GM12878 (cell line): ENCODE measurements around the gene PIEZO2. TPM values are rescaled to one million over a fixed set of nuclear protein-coding genes. Genes with fewer than 3 reads are reported as not detected.

ENCODE experiments used
- ATAC-seq: fragments of 200-7000 bp; cut with Tn5 transposase; 3 replicates; pipeline ENCODE4 v1.9.1; 2020; ENCODE audit warnings: mild to moderate bottlenecking, moderate library complexity
- BruUV-seq: library from RNA; stranded (reverse); fragments of 400-500 nt; replicated peaks from 2 replicates; lab custom pipeline; 2021; lab: Mats Ljungman, UMichigan
- CTCF ChIA-PET: fragments of 300-600 bp; sonication (Branson Sonifier 250); formaldehyde crosslinking; extraction: SDS; loops from one replicate; lab custom pipeline; 2021; ENCODE audit warnings: inconsistent platforms; lab: Yijun Ruan, JAX
- POLR2A ChIA-PET: fragments of 350-600 bp; formaldehyde crosslinking; extraction: SDS; loops from one replicate; lab custom pipeline; 2021; ENCODE audit warnings: inconsistent platforms; lab: Charles Lee
- RAD21 ChIA-PET: fragments of 300-600 bp; sonication (Branson Sonifier 250); formaldehyde crosslinking; loops from one replicate; lab custom pipeline; 2023; ENCODE audit warnings: antibody characterized with exemption; ENCODE audit not compliant: unreplicated experiment; lab: Charles Lee
- SMC1A ChIA-PET: fragments of 300-600 bp; sonication (Branson Sonifier 250); formaldehyde crosslinking; loops from one replicate; lab custom pipeline; 2023; ENCODE audit not compliant: unreplicated experiment, uncharacterized antibody; lab: Charles Lee
- DNase-seq: peaks from one replicate; pipeline ENCODE4 v3.0.0-alpha.2; 2011; ENCODE audit warnings: low read depth, low spot score
- FAIRE-seq: peaks from 3 replicates; lab custom pipeline; 2011; peaks lifted over from hg19 to GRCh38; lab: Jason Lieb, UNC
- H2AFZ ChIP-seq: 2 replicates; pipeline ENCODE4 v1.6.0; 2011; ENCODE audit warnings: low read depth, low read length, control low read depth; ENCODE audit not compliant: control insufficient read depth
- H3K27ac ChIP-seq: 2 replicates; pipeline ENCODE4 v1.5.1; 2011; ENCODE audit warnings: control low read depth; ENCODE audit not compliant: control insufficient read depth, insufficient read depth
- H3K27me3 ChIP-seq, 2 experiments: replicated peaks in 1 of 2; 2 replicates each; pipeline versions ENCODE4 v1.6.0 to v1.6.1; 2011; ENCODE audit warnings: low read length in 1 of 2; ENCODE audit not compliant: control insufficient read depth in 2 of 2, insufficient read depth in 2 of 2
- H3K36me3 ChIP-seq, 2 experiments: 2 replicates each; pipeline ENCODE4 v1.5.1; 2011; ENCODE audit warnings: low read length in 1 of 2; ENCODE audit not compliant: control insufficient read depth in 2 of 2, insufficient read depth in 2 of 2
- H3K4me1 ChIP-seq: 2 replicates; pipeline ENCODE4 v1.6.1; 2011; ENCODE audit warnings: mild to moderate bottlenecking, low read length, moderate library complexity, mixed read lengths; ENCODE audit not compliant: control insufficient read depth, insufficient read depth
- H3K4me2 ChIP-seq: 2 replicates; pipeline ENCODE4 v1.6.0; 2011; ENCODE audit warnings: control low read depth; ENCODE audit not compliant: control insufficient read depth, insufficient read depth
- H3K4me3 ChIP-seq: fragments of 200-600 bp; sonication (generic); 2 replicates; pipeline ENCODE4 v1.5.1; 2016
- H3K79me2 ChIP-seq: 2 replicates; pipeline ENCODE4 v1.6.0; 2011; ENCODE audit warnings: low read length; ENCODE audit not compliant: control insufficient read depth, insufficient read depth
- H3K9ac ChIP-seq: 2 replicates; pipeline ENCODE4 v1.8.0; 2011; ENCODE audit warnings: low read length, control low read depth, mixed read lengths; ENCODE audit not compliant: control insufficient read depth, insufficient read depth
- H3K9me3 ChIP-seq: replicated peaks from 3 replicates; pipeline ENCODE4 v1.5.1; 2011; ENCODE audit warnings: mild to moderate bottlenecking, low read length; ENCODE audit not compliant: control insufficient read depth, insufficient read depth
- H4K20me1 ChIP-seq: 2 replicates; pipeline ENCODE4 v1.6.0; 2011; ENCODE audit not compliant: control insufficient read depth, insufficient read depth
- CHD2 ChIP-seq: IDR thresholded peaks from 2 replicates; pipeline ENCODE4 v1.6.1; 2011; ENCODE audit warnings: low read depth, low read length, improper control_type of control experiment, borderline replicate concordance
- NR2C2 ChIP-seq: IDR thresholded peaks from 2 replicates; pipeline ENCODE4 v1.6.1; 2011; ENCODE audit warnings: borderline replicate concordance, low read depth; ENCODE audit not compliant: control insufficient read depth, insufficient read length
- POLR2A ChIP-seq: IDR thresholded peaks from 2 replicates; pipeline ENCODE4 v1.6.1; 2011; ENCODE audit warnings: low read depth, mild to moderate bottlenecking, low read length
- RELB ChIP-seq: fragments of 450-650 bp; IDR thresholded peaks from 2 replicates; pipeline ENCODE4 v1.6.1; 2017; ENCODE audit warnings: low read depth, mild to moderate bottlenecking, moderate library complexity
- TBL1XR1 ChIP-seq: IDR thresholded peaks from 2 replicates; pipeline ENCODE4 v1.6.1; 2012; ENCODE audit warnings: low read depth, low read length, improper control_type of control experiment
- ZNF207 ChIP-seq: fragments of 450-650 bp; IDR thresholded peaks from 2 replicates; pipeline ENCODE4 v1.6.1; 2014; ENCODE audit warnings: antibody characterized with exemption, mild to moderate bottlenecking, borderline replicate concordance
- WGBS: methylation state at CpG from one replicate; pipeline ENCODE4 v1.1.6; 2016; ENCODE audit warnings: low lambda C conversion rate; ENCODE audit not compliant: insufficient replicate concordance, insufficient coverage; ENCODE audit errors: missing lambda C conversion rate; 5-methylcytosine and 5-hydroxymethylcytosine counted together
- in situ Hi-C: fragments of 300-500 bp; cut with MboI; formaldehyde crosslinking; loops from 9 replicates; pipeline ENCODE4 v1.14.3; 2018; ENCODE audit warnings: mixed read lengths
- intact Hi-C: fragments of 100-400 bp; cut with micrococcal nuclease; formaldehyde crosslinking; loops from one replicate; pipeline ENCODE4 v1.14.2; 2022; ENCODE audit not compliant: unreplicated experiment
- polyA plus RNA-seq, 11 experiments: library from polyadenylated mRNA; depleted of rRNA in 4 of 11; unstranded in 6 of 11; stranded (reverse) in 5 of 11; fragments of >200 nt; fragmentation: Nextera tagmentation in 4 of 11; fragmentation: Illumina TruSeq in 1 of 11; extraction: Ambion mirVana in 4 of 11; extraction: Trizol in 1 of 11; gene quantifications; 1 replicate in 1 of 11; 2 replicates in 10 of 11; pipeline versions ENCODE4 v1.2.1 to v1.2.3, GENCODE V29; 2011 to 2016; ENCODE audit warnings: inconsistent platforms in 2 of 11, missing spikeins in 2 of 11, low read depth in 1 of 11
- total RNA-seq, 4 experiments: library from RNA; depleted of rRNA in 3 of 4; stranded (reverse); fragments of >200 nt in 3 of 4; fragmentation: Illumina TruSeq in 1 of 4; extraction: Trizol in 1 of 4; gene quantifications; 2 replicates each; pipeline versions ENCODE4 v1.2.1 to v1.2.3, GENCODE V29; 2013 to 2021

Gene PIEZO2
- total and polyA plus RNA-seq, 10 of the 15 experiments (the other 5 are each of a cell fraction or from before 2014, with no cell fraction given) = 6.7 to 42.3 (median 27.4) TPM

GRCh38 chr18:10864722-10865121 is 284.6 kb downstream of the PIEZO2 start:
- in situ Hi-C loops (no loop called here), intact Hi-C loops (no loop called here)
- RAD21 ChIA-PET = no interaction called here
- H4K20me1 ChIP-seq = no peaks in the 10 kb centered on the region
- POLR2A ChIA-PET = interaction anchor here (1.1 kb wide), 1 partner anchor 11 kb away, joined by 3 read pairs; no protein-coding TSS in a partner anchor
- H3K27ac ChIP-seq = no peak overlapping the region
- SMC1A ChIA-PET = interaction anchor here (0.9 to 1.4 kb wide), 4 partner anchors 10 to 282 kb away, joined by 3 to 4 read pairs (median 3); no protein-coding TSS in a partner anchor
- ATAC-seq (no peak), FAIRE-seq (no peak), DNase-seq (no peak)
- H3K4me1 ChIP-seq = no peaks in the 10 kb centered on the region
- H3K4me2 ChIP-seq = no peak overlapping the region
- H2AFZ ChIP-seq = no peak overlapping the region
- no peak for TF ChIP-seq TBL1XR1
- TF ChIP-seq RELB = peak; percentile 54; the same call in 1 of the 2 replicates
- no peak for TF ChIP-seq NR2C2
- no peak for TF ChIP-seq CHD2
- TF ChIP-seq ZNF207 = no peak
- 0 out of 2 replicates have a peak, but pooled peaks have one; percentile 16 for TF ChIP-seq POLR2A
- no peaks in the 10 kb centered on the region for H3K79me2 ChIP-seq
- H3K36me3 ChIP-seq = peaks cover 0 to 3% of the 10 kb centered on the region in 2 experiments; a peak in 2 of 4 replicates
- CTCF ChIA-PET = interaction anchor here (0.9 to 1.0 kb wide), 2 partner anchors 10 to 13 kb away, joined by 3 read pairs; no protein-coding TSS in a partner anchor
- H3K9me3 ChIP-seq = no peaks in the 10 kb centered on the region; the same call in 2 of the 3 replicates
- H3K4me3 ChIP-seq = no peak overlapping the region
- no peak overlapping the region for H3K9ac ChIP-seq
- WGBS = 70% methylated on average over 5 of the region's 5 CpGs
- BruUV-seq = no TSS peak
- no peaks in the 10 kb centered on the region for H3K27me3 ChIP-seq
